GM12878 (cell line): ENCODE measurements around the gene MACROD2. TPM values are rescaled to one million over a fixed set of nuclear protein-coding genes. Genes with fewer than 3 reads are reported as not detected.

Experiments
- ATAC-seq: fragments of 200-7000 bp; cut with Tn5 transposase; 3 replicates; pipeline ENCODE4 v1.9.1; 2020; ENCODE audit warnings: mild to moderate bottlenecking, moderate library complexity
- BruUV-seq: library from RNA; stranded (reverse); fragments of 400-500 nt; replicated peaks from 2 replicates; lab custom pipeline; 2021; lab: Mats Ljungman, UMichigan
- CTCF ChIA-PET: fragments of 300-600 bp; sonication (Branson Sonifier 250); formaldehyde crosslinking; extraction: SDS; loops from one replicate; lab custom pipeline; 2021; ENCODE audit warnings: inconsistent platforms; lab: Yijun Ruan, JAX
- POLR2A ChIA-PET: fragments of 350-600 bp; formaldehyde crosslinking; extraction: SDS; loops from one replicate; lab custom pipeline; 2021; ENCODE audit warnings: inconsistent platforms; lab: Charles Lee
- RAD21 ChIA-PET: fragments of 300-600 bp; sonication (Branson Sonifier 250); formaldehyde crosslinking; loops from one replicate; lab custom pipeline; 2023; ENCODE audit warnings: antibody characterized with exemption; ENCODE audit not compliant: unreplicated experiment; lab: Charles Lee
- SMC1A ChIA-PET: fragments of 300-600 bp; sonication (Branson Sonifier 250); formaldehyde crosslinking; loops from one replicate; lab custom pipeline; 2023; ENCODE audit not compliant: unreplicated experiment, uncharacterized antibody; lab: Charles Lee
- DNase-seq: peaks from one replicate; pipeline ENCODE4 v3.0.0-alpha.2; 2011; ENCODE audit warnings: low read depth, low spot score
- FAIRE-seq: peaks from 3 replicates; lab custom pipeline; 2011; peaks lifted over from hg19 to GRCh38; lab: Jason Lieb, UNC
- H2AFZ ChIP-seq: 2 replicates; pipeline ENCODE4 v1.6.0; 2011; ENCODE audit warnings: low read depth, low read length, control low read depth; ENCODE audit not compliant: control insufficient read depth
- H3K27ac ChIP-seq: 2 replicates; pipeline ENCODE4 v1.5.1; 2011; ENCODE audit warnings: control low read depth; ENCODE audit not compliant: control insufficient read depth, insufficient read depth
- H3K27me3 ChIP-seq, 2 experiments: replicated peaks in 1 of 2; 2 replicates each; pipeline versions ENCODE4 v1.6.0 to v1.6.1; 2011; ENCODE audit warnings: low read length in 1 of 2; ENCODE audit not compliant: control insufficient read depth in 2 of 2, insufficient read depth in 2 of 2
- H3K36me3 ChIP-seq, 2 experiments: 2 replicates each; pipeline ENCODE4 v1.5.1; 2011; ENCODE audit warnings: low read length in 1 of 2; ENCODE audit not compliant: control insufficient read depth in 2 of 2, insufficient read depth in 2 of 2
- H3K4me1 ChIP-seq: 2 replicates; pipeline ENCODE4 v1.6.1; 2011; ENCODE audit warnings: mild to moderate bottlenecking, low read length, moderate library complexity, mixed read lengths; ENCODE audit not compliant: control insufficient read depth, insufficient read depth
- H3K4me2 ChIP-seq: 2 replicates; pipeline ENCODE4 v1.6.0; 2011; ENCODE audit warnings: control low read depth; ENCODE audit not compliant: control insufficient read depth, insufficient read depth
- H3K4me3 ChIP-seq: fragments of 200-600 bp; sonication (generic); 2 replicates; pipeline ENCODE4 v1.5.1; 2016
- H3K79me2 ChIP-seq: 2 replicates; pipeline ENCODE4 v1.6.0; 2011; ENCODE audit warnings: low read length; ENCODE audit not compliant: control insufficient read depth, insufficient read depth
- H3K9ac ChIP-seq: 2 replicates; pipeline ENCODE4 v1.8.0; 2011; ENCODE audit warnings: low read length, control low read depth, mixed read lengths; ENCODE audit not compliant: control insufficient read depth, insufficient read depth
- H3K9me3 ChIP-seq: replicated peaks from 3 replicates; pipeline ENCODE4 v1.5.1; 2011; ENCODE audit warnings: mild to moderate bottlenecking, low read length; ENCODE audit not compliant: control insufficient read depth, insufficient read depth
- H4K20me1 ChIP-seq: 2 replicates; pipeline ENCODE4 v1.6.0; 2011; ENCODE audit not compliant: control insufficient read depth, insufficient read depth
- CBFB ChIP-seq: IDR thresholded peaks from 2 replicates; pipeline ENCODE4 v1.6.1; 2016; ENCODE audit warnings: antibody characterized with exemption, low read depth
- ETV6 ChIP-seq, 2 experiments: fragments of 450-650 bp in 1 of 2; IDR thresholded peaks in 1 of 2; conservative IDR thresholded peaks in 1 of 2; 2 replicates each; pipeline ENCODE4 v1.6.1; 2014; ENCODE audit warnings: antibody characterized with exemption in 1 of 2, borderline replicate concordance in 1 of 2, low read depth in 1 of 2, mild to moderate bottlenecking in 1 of 2, moderate library complexity in 1 of 2
- FOXM1 ChIP-seq: IDR thresholded peaks from 2 replicates; pipeline ENCODE4 v1.6.1; 2012; ENCODE audit warnings: low read depth, mild to moderate bottlenecking, inconsistent platforms, low read length, moderate library complexity
- PAX8 ChIP-seq: fragments of 450-650 bp; IDR thresholded peaks from 2 replicates; pipeline ENCODE4 v1.6.1; 2017; ENCODE audit warnings: mild to moderate bottlenecking, moderate library complexity
- POU2F2 ChIP-seq: IDR thresholded peaks from 3 replicates; pipeline ENCODE4 v1.6.1; 2011; ENCODE audit warnings: low read depth, mild to moderate bottlenecking, low read length, borderline replicate concordance
- ZNF687 ChIP-seq: fragments of 450-650 bp; IDR thresholded peaks from 2 replicates; pipeline ENCODE4 v1.6.1; 2017; ENCODE audit warnings: mild to moderate bottlenecking, moderate library complexity
- WGBS: methylation state at CpG from one replicate; pipeline ENCODE4 v1.1.6; 2016; ENCODE audit warnings: low lambda C conversion rate; ENCODE audit not compliant: insufficient replicate concordance, insufficient coverage; ENCODE audit errors: missing lambda C conversion rate; 5-methylcytosine and 5-hydroxymethylcytosine counted together
- in situ Hi-C: fragments of 300-500 bp; cut with MboI; formaldehyde crosslinking; loops from 9 replicates; pipeline ENCODE4 v1.14.3; 2018; ENCODE audit warnings: mixed read lengths
- intact Hi-C: fragments of 100-400 bp; cut with micrococcal nuclease; formaldehyde crosslinking; loops from one replicate; pipeline ENCODE4 v1.14.2; 2022; ENCODE audit not compliant: unreplicated experiment
- polyA plus RNA-seq, 11 experiments: library from polyadenylated mRNA; depleted of rRNA in 4 of 11; unstranded in 6 of 11; stranded (reverse) in 5 of 11; fragments of >200 nt; fragmentation: Nextera tagmentation in 4 of 11; fragmentation: Illumina TruSeq in 1 of 11; extraction: Ambion mirVana in 4 of 11; extraction: Trizol in 1 of 11; gene quantifications; 1 replicate in 1 of 11; 2 replicates in 10 of 11; pipeline versions ENCODE4 v1.2.1 to v1.2.3, GENCODE V29; 2011 to 2016; ENCODE audit warnings: inconsistent platforms in 2 of 11, missing spikeins in 2 of 11, low read depth in 1 of 11
- total RNA-seq, 4 experiments: library from RNA; depleted of rRNA in 3 of 4; stranded (reverse); fragments of >200 nt in 3 of 4; fragmentation: Illumina TruSeq in 1 of 4; extraction: Trizol in 1 of 4; gene quantifications; 2 replicates each; pipeline versions ENCODE4 v1.2.1 to v1.2.3, GENCODE V29; 2013 to 2021

MACROD2 gene
- total and polyA plus RNA-seq, 10 of the 15 experiments (the other 5 are each of a cell fraction or from before 2014, with no cell fraction given), result 1.1 to 21.5 (median 2.2) TPM

- TF ChIP-seq ZNF687 (no peak), FOXM1 (no peak), POU2F2 (0 out of 3 replicates have a peak, but pooled peaks have one; percentile 28), CBFB (no peak), ETV6 (conservative IDR thresholded peaks at IDR 0.05 in 1 of 2, IDR thresholded peaks at IDR 0.05 in 1 of 2; ENCODE audit: borderline replicate concordance in 1 of 2, low read depth in 1 of 2) (no peak)
- TF ChIP-seq, all 136 proteins: peak for 5
Observed at GRCh38 chr20:14055127-14055742, 59.9 kb downstream of the MACROD2 start (continued).

GRCh38 chr20:14062171-14062570, 66.9 kb downstream of the MACROD2 start:
- DNase-seq (no peak), FAIRE-seq (no peak), ATAC-seq (no peak)
- no peaks in the 10 kb centered on the region for H3K9me3 ChIP-seq
- no peak overlapping the region for H3K4me3 ChIP-seq
- RAD21 ChIA-PET, result no interaction called here
- SMC1A ChIA-PET, result interaction anchor here (0.8 kb wide), 1 partner anchor 15 kb away, joined by 3 read pairs; no protein-coding TSS in a partner anchor
- H3K4me1 ChIP-seq, result no peaks in the 10 kb centered on the region
- no peaks in the 10 kb centered on the region for H4K20me1 ChIP-seq
- H2AFZ ChIP-seq, result no peak overlapping the region
- POLR2A ChIA-PET, result no interaction called here
- no peak overlapping the region for H3K27ac ChIP-seq
- H3K4me2 ChIP-seq, result no peak overlapping the region
- no TSS peak for BruUV-seq
- peaks cover 1 to 3% of the 10 kb centered on the region in 2 experiments; a peak in 1 of 4 replicates for H3K27me3 ChIP-seq
- no peaks in the 10 kb centered on the region for H3K79me2 ChIP-seq
- 0% methylated on average over 2 of the region's 2 CpGs for WGBS
- CTCF ChIA-PET, result interaction anchor here (3.5 kb wide), 1 partner anchor 242 kb away, joined by 20 read pairs; no protein-coding TSS in a partner anchor
- intact Hi-C loops, result no loop called here
- in situ Hi-C loops, result loop anchor here (5.0 kb wide), 1 partner anchor 240 kb away; no protein-coding TSS in a partner anchor
- TF ChIP-seq PAX8, result no peak
- H3K36me3 ChIP-seq, result no peaks in the 10 kb centered on the region
- no peak overlapping the region for H3K9ac ChIP-seq
